ENCODE data around the gene ANKRD9. TPM values are rescaled to one million over a fixed set of nuclear protein-coding genes. Genes with fewer than 3 reads are reported as not detected.

Gene ANKRD9
- total and polyA plus RNA-seq, 2 of the 13 experiments (the other 11 are each of a cell fraction or from before 2014, with no cell fraction given), result 10.0 to 15.0 TPM

DNA sequence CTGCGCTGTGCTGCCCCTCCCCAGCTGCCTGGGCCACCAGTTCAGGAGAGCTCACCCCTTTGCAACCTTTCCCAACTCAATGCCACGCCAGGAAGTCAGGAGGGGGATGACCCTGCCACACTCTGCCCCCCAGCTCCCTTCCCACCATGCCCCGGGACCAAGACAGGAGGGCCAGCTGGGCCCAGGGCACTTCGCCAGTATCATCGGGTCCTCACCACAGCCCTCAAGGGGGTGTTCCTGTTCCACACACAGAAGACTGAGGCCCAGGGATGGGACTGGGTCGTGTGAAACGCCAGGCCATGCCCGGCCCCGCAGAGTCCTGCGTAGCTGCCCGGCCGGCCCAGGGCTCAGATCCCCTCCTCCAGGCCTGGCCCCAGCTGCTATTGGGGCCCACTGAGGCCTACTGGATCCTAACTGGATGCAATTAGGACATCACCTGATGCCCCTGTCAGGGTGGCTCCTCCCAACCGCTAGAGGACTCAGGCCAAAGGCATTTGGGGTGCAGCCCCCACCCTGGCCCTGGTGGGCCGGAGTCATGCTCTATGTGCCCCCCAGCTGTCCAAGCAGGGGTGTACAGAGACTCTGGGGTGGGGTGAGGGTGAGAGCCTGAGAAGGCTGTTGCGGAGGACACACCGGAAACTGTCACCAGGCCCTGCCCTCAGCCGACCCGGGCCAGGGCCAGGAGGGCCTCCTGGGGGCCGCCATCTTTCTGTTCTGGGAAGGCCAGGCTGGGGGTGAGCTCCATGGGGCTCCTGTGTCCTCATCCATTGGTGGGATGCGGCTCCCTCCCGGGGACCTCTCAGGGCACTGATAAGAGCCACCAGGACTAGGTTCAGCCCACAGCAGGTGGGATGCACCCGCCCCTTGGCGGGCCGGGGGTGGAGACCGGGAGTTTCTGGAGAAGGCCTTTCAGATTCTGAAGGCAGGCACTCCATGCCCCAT is 29.3 kb upstream of the ANKRD9 start (continued):
- TF ChIP-seq, protein P1, sequence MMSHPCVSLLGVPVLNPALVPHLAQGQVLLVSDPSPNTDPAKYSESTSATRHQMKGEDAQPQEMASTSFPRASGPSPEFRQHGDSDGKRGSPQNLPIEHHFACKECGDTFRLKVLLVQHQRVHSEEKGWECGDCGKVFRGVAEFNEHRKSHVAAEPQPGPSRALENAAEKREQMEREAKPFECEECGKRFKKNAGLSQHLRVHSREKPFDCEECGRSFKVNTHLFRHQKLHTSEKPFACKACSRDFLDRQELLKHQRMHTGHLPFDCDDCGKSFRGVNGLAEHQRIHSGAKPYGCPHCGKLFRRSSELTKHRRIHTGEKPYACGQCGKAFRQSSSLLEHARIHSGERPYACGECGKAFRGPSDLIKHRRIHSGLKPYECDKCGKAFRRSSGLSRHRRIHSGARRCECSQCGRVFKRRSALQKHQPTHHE (CRISPR knock-in tag; IDR thresholded peaks at IDR 0.05; ENCODE audit: borderline replicate concordance), result no peak
- TF ChIP-seq, protein P2, sequence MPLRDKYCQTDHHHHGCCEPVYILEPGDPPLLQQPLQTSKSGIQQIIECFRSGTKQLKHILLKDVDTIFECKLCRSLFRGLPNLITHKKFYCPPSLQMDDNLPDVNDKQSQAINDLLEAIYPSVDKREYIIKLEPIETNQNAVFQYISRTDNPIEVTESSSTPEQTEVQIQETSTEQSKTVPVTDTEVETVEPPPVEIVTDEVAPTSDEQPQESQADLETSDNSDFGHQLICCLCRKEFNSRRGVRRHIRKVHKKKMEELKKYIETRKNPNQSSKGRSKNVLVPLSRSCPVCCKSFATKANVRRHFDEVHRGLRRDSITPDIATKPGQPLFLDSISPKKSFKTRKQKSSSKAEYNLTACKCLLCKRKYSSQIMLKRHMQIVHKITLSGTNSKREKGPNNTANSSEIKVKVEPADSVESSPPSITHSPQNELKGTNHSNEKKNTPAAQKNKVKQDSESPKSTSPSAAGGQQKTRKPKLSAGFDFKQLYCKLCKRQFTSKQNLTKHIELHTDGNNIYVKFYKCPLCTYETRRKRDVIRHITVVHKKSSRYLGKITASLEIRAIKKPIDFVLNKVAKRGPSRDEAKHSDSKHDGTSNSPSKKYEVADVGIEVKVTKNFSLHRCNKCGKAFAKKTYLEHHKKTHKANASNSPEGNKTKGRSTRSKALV (CRISPR knock-in tag; IDR thresholded peaks at IDR 0.05), result peak; percentile 57
- TF ChIP-seq ZSCAN20 (CRISPR knock-in tag; IDR thresholded peaks at IDR 0.05; ENCODE audit: borderline replicate concordance) (0 out of 2 replicates have a peak, but pooled peaks have one; percentile 25), MTA1 (CRISPR knock-in tag; IDR thresholded peaks at IDR 0.05; ENCODE audit: borderline replicate concordance) (peak; percentile 84; the same call in 1 of the 2 replicates), HOXA3 (CRISPR knock-in tag; IDR thresholded peaks at IDR 0.05) (peak; percentile 83), ZNF33B (CRISPR knock-in tag; IDR thresholded peaks at IDR 0.05) (0 out of 2 replicates have a peak, but pooled peaks have one; percentile 20), ONECUT2 (CRISPR knock-in tag; IDR thresholded peaks at IDR 0.05) (peak; percentile 44; the same call in 1 of the 2 replicates), HNRNPUL1 (IDR thresholded peaks at IDR 0.05; ENCODE audit: low read depth, low read length) (no peak), RELA (CRISPR knock-in tag; IDR thresholded peaks at IDR 0.05) (no peak), ZNF816 (CRISPR knock-in tag; IDR thresholded peaks at IDR 0.05; ENCODE audit: borderline replicate concordance) (peak; percentile 86; the same call in 1 of the 2 replicates)
- TF ChIP-seq, protein P3, sequence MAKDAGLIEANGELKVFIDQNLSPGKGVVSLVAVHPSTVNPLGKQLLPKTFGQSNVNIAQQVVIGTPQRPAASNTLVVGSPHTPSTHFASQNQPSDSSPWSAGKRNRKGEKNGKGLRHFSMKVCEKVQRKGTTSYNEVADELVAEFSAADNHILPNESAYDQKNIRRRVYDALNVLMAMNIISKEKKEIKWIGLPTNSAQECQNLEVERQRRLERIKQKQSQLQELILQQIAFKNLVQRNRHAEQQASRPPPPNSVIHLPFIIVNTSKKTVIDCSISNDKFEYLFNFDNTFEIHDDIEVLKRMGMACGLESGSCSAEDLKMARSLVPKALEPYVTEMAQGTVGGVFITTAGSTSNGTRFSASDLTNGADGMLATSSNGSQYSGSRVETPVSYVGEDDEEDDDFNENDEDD (CRISPR knock-in tag; IDR thresholded peaks at IDR 0.05; ENCODE audit: borderline replicate concordance), result peak; percentile 38; the same call in 1 of the 2 replicates
- TF ChIP-seq, protein P4, sequence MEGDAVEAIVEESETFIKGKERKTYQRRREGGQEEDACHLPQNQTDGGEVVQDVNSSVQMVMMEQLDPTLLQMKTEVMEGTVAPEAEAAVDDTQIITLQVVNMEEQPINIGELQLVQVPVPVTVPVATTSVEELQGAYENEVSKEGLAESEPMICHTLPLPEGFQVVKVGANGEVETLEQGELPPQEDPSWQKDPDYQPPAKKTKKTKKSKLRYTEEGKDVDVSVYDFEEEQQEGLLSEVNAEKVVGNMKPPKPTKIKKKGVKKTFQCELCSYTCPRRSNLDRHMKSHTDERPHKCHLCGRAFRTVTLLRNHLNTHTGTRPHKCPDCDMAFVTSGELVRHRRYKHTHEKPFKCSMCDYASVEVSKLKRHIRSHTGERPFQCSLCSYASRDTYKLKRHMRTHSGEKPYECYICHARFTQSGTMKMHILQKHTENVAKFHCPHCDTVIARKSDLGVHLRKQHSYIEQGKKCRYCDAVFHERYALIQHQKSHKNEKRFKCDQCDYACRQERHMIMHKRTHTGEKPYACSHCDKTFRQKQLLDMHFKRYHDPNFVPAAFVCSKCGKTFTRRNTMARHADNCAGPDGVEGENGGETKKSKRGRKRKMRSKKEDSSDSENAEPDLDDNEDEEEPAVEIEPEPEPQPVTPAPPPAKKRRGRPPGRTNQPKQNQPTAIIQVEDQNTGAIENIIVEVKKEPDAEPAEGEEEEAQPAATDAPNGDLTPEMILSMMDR (CRISPR knock-in tag; IDR thresholded peaks at IDR 0.05), result peak; percentile 60
- TF ChIP-seq, protein P5, sequence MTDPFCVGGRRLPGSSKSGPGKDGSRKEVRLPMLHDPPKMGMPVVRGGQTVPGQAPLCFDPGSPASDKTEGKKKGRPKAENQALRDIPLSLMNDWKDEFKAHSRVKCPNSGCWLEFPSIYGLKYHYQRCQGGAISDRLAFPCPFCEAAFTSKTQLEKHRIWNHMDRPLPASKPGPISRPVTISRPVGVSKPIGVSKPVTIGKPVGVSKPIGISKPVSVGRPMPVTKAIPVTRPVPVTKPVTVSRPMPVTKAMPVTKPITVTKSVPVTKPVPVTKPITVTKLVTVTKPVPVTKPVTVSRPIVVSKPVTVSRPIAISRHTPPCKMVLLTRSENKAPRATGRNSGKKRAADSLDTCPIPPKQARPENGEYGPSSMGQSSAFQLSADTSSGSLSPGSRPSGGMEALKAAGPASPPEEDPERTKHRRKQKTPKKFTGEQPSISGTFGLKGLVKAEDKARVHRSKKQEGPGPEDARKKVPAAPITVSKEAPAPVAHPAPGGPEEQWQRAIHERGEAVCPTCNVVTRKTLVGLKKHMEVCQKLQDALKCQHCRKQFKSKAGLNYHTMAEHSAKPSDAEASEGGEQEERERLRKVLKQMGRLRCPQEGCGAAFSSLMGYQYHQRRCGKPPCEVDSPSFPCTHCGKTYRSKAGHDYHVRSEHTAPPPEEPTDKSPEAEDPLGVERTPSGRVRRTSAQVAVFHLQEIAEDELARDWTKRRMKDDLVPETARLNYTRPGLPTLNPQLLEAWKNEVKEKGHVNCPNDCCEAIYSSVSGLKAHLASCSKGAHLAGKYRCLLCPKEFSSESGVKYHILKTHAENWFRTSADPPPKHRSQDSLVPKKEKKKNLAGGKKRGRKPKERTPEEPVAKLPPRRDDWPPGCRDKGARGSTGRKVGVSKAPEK (CRISPR knock-in tag; IDR thresholded peaks at IDR 0.05; ENCODE audit: borderline replicate concordance), result peak; percentile 43; the same call in 1 of the 2 replicates
- TF ChIP-seq, protein P6, sequence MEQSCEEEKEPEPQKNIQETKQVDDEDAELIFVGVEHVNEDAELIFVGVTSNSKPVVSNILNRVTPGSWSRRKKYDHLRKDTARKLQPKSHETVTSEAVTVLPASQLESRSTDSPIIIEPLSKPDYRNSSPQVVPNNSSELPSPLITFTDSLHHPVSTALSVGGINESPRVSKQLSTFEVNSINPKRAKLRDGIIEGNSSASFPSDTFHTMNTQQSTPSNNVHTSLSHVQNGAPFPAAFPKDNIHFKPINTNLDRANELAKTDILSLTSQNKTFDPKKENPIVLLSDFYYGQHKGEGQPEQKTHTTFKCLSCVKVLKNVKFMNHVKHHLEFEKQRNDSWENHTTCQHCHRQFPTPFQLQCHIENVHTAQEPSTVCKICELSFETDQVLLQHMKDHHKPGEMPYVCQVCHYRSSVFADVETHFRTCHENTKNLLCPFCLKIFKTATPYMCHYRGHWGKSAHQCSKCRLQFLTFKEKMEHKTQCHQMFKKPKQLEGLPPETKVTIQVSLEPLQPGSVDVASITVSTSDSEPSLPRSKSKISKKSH (CRISPR knock-in tag; IDR thresholded peaks at IDR 0.05; ENCODE audit: borderline replicate concordance), result peak; percentile 79; the same call in 1 of the 2 replicates
- TF ChIP-seq, protein P7, sequence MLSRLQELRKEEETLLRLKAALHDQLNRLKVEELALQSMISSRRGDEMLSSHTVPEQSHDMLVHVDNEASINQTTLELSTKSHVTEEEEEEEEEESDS (CRISPR knock-in tag; IDR thresholded peaks at IDR 0.05; ENCODE audit: borderline replicate concordance), result no peak
